Measurements from ENCODE around the gene OTUD1. TPM values are rescaled to one million over a fixed set of nuclear protein-coding genes. Genes with fewer than 3 reads are reported as not detected.

OTUD1 gene
- polyA plus RNA-seq, 2 donors: 4.5 to 5.2 TPM

- WGBS, 2 donors: 87 to 91% methylated on average over 5 of the region's 5 CpGs
- H3K27ac ChIP-seq (ENCODE audit: low read depth in 2 of 2, low read length in 1 of 2): no peak overlapping the region
- H3K36me3 ChIP-seq (ENCODE audit: control insufficient read depth in 2 of 2, insufficient read depth in 2 of 2, low read length in 1 of 2): no peaks in the 10 kb centered on the region
- H3K9me3 ChIP-seq (ENCODE audit: control insufficient read depth in 2 of 2, insufficient read depth in 1 of 2, low read depth in 1 of 2, low read length in 1 of 2): no peaks in the 10 kb centered on the region
- no peaks in the 10 kb centered on the region for H3K4me1 ChIP-seq (ENCODE audit: control insufficient read depth in 2 of 2, insufficient read depth in 2 of 2, low read length in 1 of 2)
- H3K4me3 ChIP-seq (ENCODE audit: low read depth in 1 of 2, low read length in 2 of 2): no peak overlapping the region
- no peaks in the 10 kb centered on the region for H3K27me3 ChIP-seq (ENCODE audit: control insufficient read depth in 1 of 2, insufficient read depth in 2 of 2, low read length in 2 of 2)
Observed at GRCh38 chr10:23404461-23404980, 34.4 kb upstream of the OTUD1 start.

GRCh38 chr10:23405540-23405939 lies 33.3 kb upstream of the OTUD1 start:
- 76 to 80% methylated on average over 3 of the region's 3 CpGs for WGBS, 2 donors
- Histone ChIP-seq H3K27ac (ENCODE audit: low read depth in 2 of 2, low read length in 1 of 2) (no peak overlapping the region), H3K4me1 (ENCODE audit: control insufficient read depth in 2 of 2, insufficient read depth in 2 of 2, low read length in 1 of 2) (no peaks in the 10 kb centered on the region), H3K36me3 (ENCODE audit: control insufficient read depth in 2 of 2, insufficient read depth in 2 of 2, low read length in 1 of 2) (no peaks in the 10 kb centered on the region), H3K4me3 (ENCODE audit: low read depth in 1 of 2, low read length in 2 of 2) (no peak overlapping the region), H3K27me3 (ENCODE audit: control insufficient read depth in 1 of 2, insufficient read depth in 2 of 2, low read length in 2 of 2) (no peaks in the 10 kb centered on the region), H3K9me3 (ENCODE audit: control insufficient read depth in 2 of 2, insufficient read depth in 1 of 2, low read depth in 1 of 2, low read length in 1 of 2) (no peaks in the 10 kb centered on the region)

- H3K27me3 ChIP-seq (ENCODE audit: control insufficient read depth in 1 of 2, insufficient read depth in 2 of 2, low read length in 2 of 2): no peaks in the 10 kb centered on the region
- 79 to 88% methylated on average over 5 of the region's 5 CpGs for WGBS, 2 donors
- no peaks in the 10 kb centered on the region for H3K9me3 ChIP-seq (ENCODE audit: control insufficient read depth in 2 of 2, insufficient read depth in 1 of 2, low read depth in 1 of 2, low read length in 1 of 2)
- no peak overlapping the region for H3K27ac ChIP-seq (ENCODE audit: low read depth in 2 of 2, low read length in 1 of 2)
- H3K4me1 ChIP-seq (ENCODE audit: control insufficient read depth in 2 of 2, insufficient read depth in 2 of 2, low read length in 1 of 2): no peaks in the 10 kb centered on the region
- no peaks in the 10 kb centered on the region for H3K36me3 ChIP-seq (ENCODE audit: control insufficient read depth in 2 of 2, insufficient read depth in 2 of 2, low read length in 1 of 2)
- no peak overlapping the region for H3K4me3 ChIP-seq (ENCODE audit: low read depth in 1 of 2, low read length in 2 of 2)
Observed at GRCh38 chr10:23406409-23406808, 32.5 kb upstream of the OTUD1 start.

GRCh38 chr10:23408330-23408976 lies 30.4 kb upstream of the OTUD1 start:
- 79 to 81% methylated on average over 8 of the region's 8 CpGs for WGBS, 2 donors

GRCh38 chr10:23412223-23412622 lies 26.7 kb upstream of the OTUD1 start:
- no peak overlapping the region for H3K4me3 ChIP-seq (ENCODE audit: low read depth in 1 of 2, low read length in 2 of 2)
- H3K27ac ChIP-seq (ENCODE audit: low read depth in 2 of 2, low read length in 1 of 2): no peak overlapping the region
- H3K36me3 ChIP-seq (ENCODE audit: control insufficient read depth in 2 of 2, insufficient read depth in 2 of 2, low read length in 1 of 2): no peaks in the 10 kb centered on the region
- H3K27me3 ChIP-seq (ENCODE audit: control insufficient read depth in 1 of 2, insufficient read depth in 2 of 2, low read length in 2 of 2): no peaks in the 10 kb centered on the region
- WGBS, 2 donors: 31 to 46% methylated on average over 2 of the region's 2 CpGs
- no peaks in the 10 kb centered on the region for H3K9me3 ChIP-seq (ENCODE audit: control insufficient read depth in 2 of 2, insufficient read depth in 1 of 2, low read depth in 1 of 2, low read length in 1 of 2)
- no peaks in the 10 kb centered on the region for H3K4me1 ChIP-seq (ENCODE audit: control insufficient read depth in 2 of 2, insufficient read depth in 2 of 2, low read length in 1 of 2)

More at GRCh38 chr10:23408330-23408976, 30.4 kb upstream of the OTUD1 start:
- Histone ChIP-seq H3K36me3 (ENCODE audit: control insufficient read depth in 2 of 2, insufficient read depth in 2 of 2, low read length in 1 of 2) (no peaks in the 10 kb centered on the region), H3K27me3 (ENCODE audit: control insufficient read depth in 1 of 2, insufficient read depth in 2 of 2, low read length in 2 of 2) (no peaks in the 10 kb centered on the region), H3K27ac (ENCODE audit: low read depth in 2 of 2, low read length in 1 of 2) (no peak overlapping the region), H3K4me1 (ENCODE audit: control insufficient read depth in 2 of 2, insufficient read depth in 2 of 2, low read length in 1 of 2) (no peaks in the 10 kb centered on the region), H3K4me3 (ENCODE audit: low read depth in 1 of 2, low read length in 2 of 2) (no peak overlapping the region), H3K9me3 (ENCODE audit: control insufficient read depth in 2 of 2, insufficient read depth in 1 of 2, low read depth in 1 of 2, low read length in 1 of 2) (no peaks in the 10 kb centered on the region)

- Histone ChIP-seq H3K4me1 (ENCODE audit: control insufficient read depth in 2 of 2, insufficient read depth in 2 of 2, low read length in 1 of 2) (no peaks in the 10 kb centered on the region), H3K27me3 (ENCODE audit: control insufficient read depth in 1 of 2, insufficient read depth in 2 of 2, low read length in 2 of 2) (no peaks in the 10 kb centered on the region), H3K4me3 (ENCODE audit: low read depth in 1 of 2, low read length in 2 of 2) (no peak overlapping the region), H3K27ac (ENCODE audit: low read depth in 2 of 2, low read length in 1 of 2) (no peak overlapping the region), H3K9me3 (ENCODE audit: control insufficient read depth in 2 of 2, insufficient read depth in 1 of 2, low read depth in 1 of 2, low read length in 1 of 2) (no peaks in the 10 kb centered on the region), H3K36me3 (ENCODE audit: control insufficient read depth in 2 of 2, insufficient read depth in 2 of 2, low read length in 1 of 2) (no peaks in the 10 kb centered on the region)
- 61 to 80% methylated on average over 5 of the region's 5 CpGs for WGBS, 2 donors
Observed at GRCh38 chr10:23413629-23414089, 25.2 kb upstream of the OTUD1 start.

- H3K27me3 ChIP-seq (ENCODE audit: control insufficient read depth in 1 of 2, insufficient read depth in 2 of 2, low read length in 2 of 2): no peaks in the 10 kb centered on the region
- WGBS, 2 donors: 83 to 84% methylated on average over 2 of the region's 2 CpGs
- no peaks in the 10 kb centered on the region for H3K36me3 ChIP-seq (ENCODE audit: control insufficient read depth in 2 of 2, insufficient read depth in 2 of 2, low read length in 1 of 2)
- no peaks in the 10 kb centered on the region for H3K9me3 ChIP-seq (ENCODE audit: control insufficient read depth in 2 of 2, insufficient read depth in 1 of 2, low read depth in 1 of 2, low read length in 1 of 2)
- H3K4me1 ChIP-seq (ENCODE audit: control insufficient read depth in 2 of 2, insufficient read depth in 2 of 2, low read length in 1 of 2): no peaks in the 10 kb centered on the region
- H3K27ac ChIP-seq (ENCODE audit: low read depth in 2 of 2, low read length in 1 of 2): no peak overlapping the region
- H3K4me3 ChIP-seq (ENCODE audit: low read depth in 1 of 2, low read length in 2 of 2): no peak overlapping the region
Observed at GRCh38 chr10:23414658-23415057, 24.2 kb upstream of the OTUD1 start.

GRCh38 chr10:23417254-23417653 lies 21.6 kb upstream of the OTUD1 start:
- Histone ChIP-seq H3K4me1 (ENCODE audit: control insufficient read depth in 2 of 2, insufficient read depth in 2 of 2, low read length in 1 of 2) (no peaks in the 10 kb centered on the region), H3K36me3 (ENCODE audit: control insufficient read depth in 2 of 2, insufficient read depth in 2 of 2, low read length in 1 of 2) (no peaks in the 10 kb centered on the region), H3K9me3 (ENCODE audit: control insufficient read depth in 2 of 2, insufficient read depth in 1 of 2, low read depth in 1 of 2, low read length in 1 of 2) (no peaks in the 10 kb centered on the region), H3K27ac (ENCODE audit: low read depth in 2 of 2, low read length in 1 of 2) (no peak overlapping the region), H3K4me3 (ENCODE audit: low read depth in 1 of 2, low read length in 2 of 2) (no peak overlapping the region), H3K27me3 (ENCODE audit: control insufficient read depth in 1 of 2, insufficient read depth in 2 of 2, low read length in 2 of 2) (no peaks in the 10 kb centered on the region)
- 52 to 62% methylated on average over 1 of the region's 1 CpG for WGBS, 2 donors

GRCh38 chr10:23418051-23418681 lies 20.7 kb upstream of the OTUD1 start:
- no peaks in the 10 kb centered on the region for H3K9me3 ChIP-seq (ENCODE audit: control insufficient read depth in 2 of 2, insufficient read depth in 1 of 2, low read depth in 1 of 2, low read length in 1 of 2)
- no peaks in the 10 kb centered on the region for H3K36me3 ChIP-seq (ENCODE audit: control insufficient read depth in 2 of 2, insufficient read depth in 2 of 2, low read length in 1 of 2)
- 92 to 93% methylated on average over 3 of the region's 3 CpGs for WGBS, 2 donors
- H3K4me3 ChIP-seq (ENCODE audit: low read depth in 1 of 2, low read length in 2 of 2): no peak overlapping the region
- no peaks in the 10 kb centered on the region for H3K27me3 ChIP-seq (ENCODE audit: control insufficient read depth in 1 of 2, insufficient read depth in 2 of 2, low read length in 2 of 2)
- no peak overlapping the region for H3K27ac ChIP-seq (ENCODE audit: low read depth in 2 of 2, low read length in 1 of 2)
- H3K4me1 ChIP-seq (ENCODE audit: control insufficient read depth in 2 of 2, insufficient read depth in 2 of 2, low read length in 1 of 2): no peaks in the 10 kb centered on the region

- no peak overlapping the region for H3K27ac ChIP-seq (ENCODE audit: low read depth in 2 of 2, low read length in 1 of 2)
- H3K36me3 ChIP-seq (ENCODE audit: control insufficient read depth in 2 of 2, insufficient read depth in 2 of 2, low read length in 1 of 2): no peaks in the 10 kb centered on the region
- H3K27me3 ChIP-seq (ENCODE audit: control insufficient read depth in 1 of 2, insufficient read depth in 2 of 2, low read length in 2 of 2): no peaks in the 10 kb centered on the region
- H3K4me1 ChIP-seq (ENCODE audit: control insufficient read depth in 2 of 2, insufficient read depth in 2 of 2, low read length in 1 of 2): no peaks in the 10 kb centered on the region
- no peak overlapping the region for H3K4me3 ChIP-seq (ENCODE audit: low read depth in 1 of 2, low read length in 2 of 2)
- no peaks in the 10 kb centered on the region for H3K9me3 ChIP-seq (ENCODE audit: control insufficient read depth in 2 of 2, insufficient read depth in 1 of 2, low read depth in 1 of 2, low read length in 1 of 2)
- WGBS, 2 donors: 64 to 69% methylated on average over 5 of the region's 5 CpGs
Observed at GRCh38 chr10:23419201-23419600, 19.7 kb upstream of the OTUD1 start.
